GM18505 (cell line): Measurements from ENCODE around the gene CNTNAP2.

ENCODE experiments used
- ATAC-seq: cut with Tn5 transposase; IDR thresholded peaks from one replicate; pipeline ENCODE4 v1.9.1; 2021; ENCODE audit not compliant: unreplicated experiment
- POLR2A ChIP-seq: IDR thresholded peaks from 4 replicates; pipeline ENCODE4 v1.6.1; 2011; ENCODE audit warnings: borderline replicate concordance; ENCODE audit not compliant: insufficient read depth, insufficient read length; ENCODE audit errors: extremely low read depth

The CNTNAP2 gene

GRCh38 chr7:148121401-148121800 lies 2004.8 kb downstream of the CNTNAP2 start:
- TF ChIP-seq POLR2A: no peak
- no peak for ATAC-seq

GRCh38 chr7:148121847-148122246 lies 2005.2 kb downstream of the CNTNAP2 start:
- TF ChIP-seq POLR2A: no peak
- no peak for ATAC-seq

- TF ChIP-seq POLR2A: no peak
- no peak for ATAC-seq
Observed at GRCh38 chr7:148124477-148124876, 2007.9 kb downstream of the CNTNAP2 start.

GRCh38 chr7:148127374-148127773 lies 2010.8 kb downstream of the CNTNAP2 start:
- no peak for ATAC-seq
- TF ChIP-seq POLR2A: no peak

- no peak for ATAC-seq
- no peak for TF ChIP-seq POLR2A
Observed at GRCh38 chr7:148129023-148129422, 2012.4 kb downstream of the CNTNAP2 start.

- ATAC-seq: no peak
- TF ChIP-seq POLR2A: no peak
Observed at GRCh38 chr7:148135116-148135515, 2018.5 kb downstream of the CNTNAP2 start.

- no peak for TF ChIP-seq POLR2A
- no peak for ATAC-seq
Observed at GRCh38 chr7:148135997-148136396, 2019.4 kb downstream of the CNTNAP2 start.

GRCh38 chr7:148142660-148143248 lies 2026.2 kb downstream of the CNTNAP2 start:
- TF ChIP-seq POLR2A: no peak
- no peak for ATAC-seq

GRCh38 chr7:148144827-148145226 lies 2028.2 kb downstream of the CNTNAP2 start:
- no peak for TF ChIP-seq POLR2A
- no peak for ATAC-seq

GRCh38 chr7:148146346-148146745 lies 2029.7 kb downstream of the CNTNAP2 start:
- no peak for ATAC-seq
- no peak for TF ChIP-seq POLR2A

- no peak for TF ChIP-seq POLR2A
- ATAC-seq: no peak
Observed at GRCh38 chr7:148147438-148147837, 2030.8 kb downstream of the CNTNAP2 start.

GRCh38 chr7:148148456-148148855 lies 2031.9 kb downstream of the CNTNAP2 start:
- no peak for ATAC-seq

GRCh38 chr7:148149730-148150129 lies 2033.1 kb downstream of the CNTNAP2 start:
- no peak for ATAC-seq
- no peak for TF ChIP-seq POLR2A

More at GRCh38 chr7:148148456-148148855, 2031.9 kb downstream of the CNTNAP2 start:
- TF ChIP-seq POLR2A: no peak

GRCh38 chr7:148151778-148152177 lies 2035.2 kb downstream of the CNTNAP2 start:
- no peak for ATAC-seq
- TF ChIP-seq POLR2A: no peak
